IMR-90 (cell line): ENCODE data around the gene ZNF592. TPM values are rescaled to one million over a fixed set of nuclear protein-coding genes. Genes with fewer than 3 reads are reported as not detected.

Source experiments
- ATAC-seq: fragments of 200-7000 bp; cut with Tn5 transposase; 2 replicates; pipeline ENCODE4 v1.9.1; 2020; ENCODE audit warnings: low read depth, mild to moderate bottlenecking, moderate library complexity
- BruUV-seq: library from RNA; stranded (reverse); fragments of 400-500 nt; replicated peaks from 2 replicates; lab custom pipeline; 2021; lab: Mats Ljungman, UMichigan
- CTCF ChIA-PET: fragments of 300-600 bp; formaldehyde crosslinking; extraction: SDS; loops from one replicate; lab custom pipeline; 2021; ENCODE audit warnings: antibody characterized with exemption; lab: Yijun Ruan, JAX
- POLR2A ChIA-PET: fragments of 300-600 bp; sonication (Branson Sonifier 250); formaldehyde crosslinking; loops from one replicate; lab custom pipeline; 2022; ENCODE audit warnings: antibody characterized with exemption; ENCODE audit not compliant: unreplicated experiment; lab: Charles Lee
- DNase-seq: peaks from one replicate; pipeline ENCODE4 v3.0.0; 2013
- H2AFZ ChIP-seq: replicated peaks from 2 replicates; pipeline ENCODE3; 2013; ENCODE audit warnings: low read length, mild to moderate bottlenecking; ENCODE audit not compliant: poor library complexity
- H2AK5ac ChIP-seq: 2 replicates; pipeline ENCODE4 v1.6.1; 2013; ENCODE audit warnings: low read depth, low read length, inconsistent platforms
- H2AK9ac ChIP-seq: replicated peaks from 2 replicates; pipeline ENCODE3; 2013; ENCODE audit warnings: mild to moderate bottlenecking, low read depth, low read length, moderate library complexity; ENCODE audit not compliant: poor library complexity
- H2BK120ac ChIP-seq: 2 replicates; pipeline ENCODE4 v1.6.1; 2013; ENCODE audit warnings: low read depth, low read length, inconsistent platforms
- H2BK15ac ChIP-seq: 3 replicates; pipeline ENCODE4 v1.6.1; 2013; ENCODE audit warnings: low read depth, low read length, inconsistent platforms
- H2BK20ac ChIP-seq: 2 replicates; pipeline ENCODE4 v1.6.1; 2013; ENCODE audit warnings: low read depth, mild to moderate bottlenecking, inconsistent platforms, low read length, moderate library complexity
- H2BK5ac ChIP-seq: 2 replicates; pipeline ENCODE4 v1.6.1; 2013; ENCODE audit warnings: mild to moderate bottlenecking, low read depth, low read length, inconsistent platforms; ENCODE audit not compliant: poor library complexity, severe bottlenecking
- H3K14ac ChIP-seq: replicated peaks from 2 replicates; pipeline ENCODE4 v1.6.1; 2013; ENCODE audit warnings: low read depth, low read length, inconsistent platforms
- H3K18ac ChIP-seq: 2 replicates; pipeline ENCODE4 v1.6.1; 2013; ENCODE audit warnings: low read depth, low read length, control low read depth
- H3K23ac ChIP-seq: 2 replicates; pipeline ENCODE4 v1.6.1; 2013; ENCODE audit warnings: low read depth, low read length, inconsistent platforms
- H3K27ac ChIP-seq: 2 replicates; pipeline ENCODE4 v1.5.1; 2013; ENCODE audit warnings: mild to moderate bottlenecking, control low read depth, low read length; ENCODE audit not compliant: insufficient read depth
- H3K27me3 ChIP-seq: 2 replicates; pipeline ENCODE4 v1.6.1; 2013; ENCODE audit warnings: low read length; ENCODE audit not compliant: control insufficient read depth, insufficient read depth
- H3K36me3 ChIP-seq: 2 replicates; pipeline ENCODE4 v1.6.1; 2013; ENCODE audit warnings: low read length, mixed read lengths; ENCODE audit not compliant: control insufficient read depth, insufficient read depth
- H3K4ac ChIP-seq: 2 replicates; pipeline ENCODE4 v1.6.1; 2013; ENCODE audit warnings: low read depth, low read length, inconsistent platforms
- H3K4me1 ChIP-seq: 2 replicates; pipeline ENCODE4 v1.6.1; 2013; ENCODE audit warnings: low read length, mixed read lengths; ENCODE audit not compliant: control insufficient read depth, insufficient read depth
- H3K4me2 ChIP-seq: 2 replicates; pipeline ENCODE4 v1.6.1; 2013; ENCODE audit warnings: low read depth, mild to moderate bottlenecking, control low read depth, low read length, moderate library complexity
- H3K4me3 ChIP-seq: 2 replicates; pipeline ENCODE4 v1.5.1; 2013; ENCODE audit warnings: low read depth, mild to moderate bottlenecking, control low read depth, low read length, moderate library complexity; ENCODE audit not compliant: insufficient read depth
- H3K56ac ChIP-seq: 2 replicates; pipeline ENCODE4 v1.6.1; 2013; ENCODE audit warnings: low read length, inconsistent platforms; ENCODE audit not compliant: insufficient read depth; ENCODE audit errors: extremely low read depth
- H3K79me1 ChIP-seq, 2 experiments: 2 replicates each; pipeline ENCODE4 v1.6.1; 2013; ENCODE audit warnings: low read length in 2 of 2, inconsistent platforms in 1 of 2, low read depth in 1 of 2
- H3K9ac ChIP-seq: 2 replicates; pipeline ENCODE4 v1.6.1; 2013; ENCODE audit warnings: low read depth, low read length, control low read depth
- H3K9me1 ChIP-seq: 2 replicates; pipeline ENCODE4 v1.6.1; 2013; ENCODE audit warnings: low read length, inconsistent platforms; ENCODE audit not compliant: insufficient read depth
- H3K9me3 ChIP-seq: 2 replicates; pipeline ENCODE4 v1.6.1; 2013; ENCODE audit warnings: low read length; ENCODE audit not compliant: control insufficient read depth, insufficient read depth
- H4K20me1 ChIP-seq: 2 replicates; pipeline ENCODE4 v1.6.1; 2013; ENCODE audit warnings: low read length, inconsistent platforms; ENCODE audit not compliant: insufficient read depth
- H4K5ac ChIP-seq: 2 replicates; pipeline ENCODE4 v1.6.1; 2013; ENCODE audit warnings: mild to moderate bottlenecking, low read depth, low read length, control low read depth
- H4K8ac ChIP-seq, 2 experiments: 2 replicates each; pipeline ENCODE4 v1.6.1; 2013; ENCODE audit warnings: low read depth in 2 of 2, low read length in 2 of 2, control low read depth in 1 of 2, inconsistent platforms in 1 of 2
- H4K91ac ChIP-seq: 2 replicates; pipeline ENCODE4 v1.6.1; 2013; ENCODE audit warnings: low read depth, low read length, inconsistent platforms; ENCODE audit not compliant: insufficient read depth
- ELK1 ChIP-seq: fragments of 150-350 bp; IDR thresholded peaks from 2 replicates; pipeline ENCODE4 v1.6.1; 2016; ENCODE audit warnings: low read depth, mild to moderate bottlenecking, low read length, moderate library complexity, borderline replicate concordance
- MAFK ChIP-seq: IDR thresholded peaks from 2 replicates; pipeline ENCODE4 v1.6.1; 2012; ENCODE audit warnings: low read depth, low read length, improper control_type of control experiment
- POLR2A ChIP-seq: IDR thresholded peaks from 2 replicates; pipeline ENCODE4 v1.6.1; 2012; ENCODE audit warnings: mild to moderate bottlenecking, low read depth, low read length
- WGBS, 2 experiments: methylation state at CpG; one replicate each; pipeline versions ENCODE4 v1.1.5 to v1.1.7; 2013; ENCODE audit warnings: missing lambda C conversion rate in 2 of 2; ENCODE audit not compliant: insufficient read length in 1 of 2; ENCODE audit errors: extremely low coverage in 2 of 2; 5-methylcytosine and 5-hydroxymethylcytosine counted together
- dilution Hi-C: fragments of 300-500 bp; cut with HindIII; formaldehyde crosslinking; loops from one replicate; pipeline ENCODE4 v1.14.3; 2018; ENCODE audit warnings: low sequenced_read_pairs; ENCODE audit not compliant: unreplicated experiment
- in situ Hi-C: fragments of 300-500 bp; cut with MboI; formaldehyde crosslinking; loops from 3 replicates; pipeline ENCODE4 v1.14.3; 2019; ENCODE audit warnings: low sequenced_read_pairs, inconsistent platforms, mixed read lengths
- intact Hi-C: fragments of 100-400 bp; cut with micrococcal nuclease; formaldehyde crosslinking; loops from 2 replicates; pipeline ENCODE4 v1.10.0; 2022
- polyA plus RNA-seq, 3 experiments: library from polyadenylated mRNA; depleted of rRNA; stranded (reverse); fragments of >200 nt; gene quantifications; 2 replicates each; pipeline ENCODE4 v1.2.3, GENCODE V29; 2012; ENCODE audit warnings: low replicate concordance in 1 of 3
- total RNA-seq: library from RNA; depleted of rRNA; stranded (reverse); fragments of >200 nt; gene quantifications from 2 replicates; pipeline ENCODE4 v1.2.3, GENCODE V29; 2012

ZNF592 gene
- total and polyA plus RNA-seq, 2 of the 4 experiments (the other 2 are of a cell fraction): 4.3 to 10.2 TPM

DNA sequence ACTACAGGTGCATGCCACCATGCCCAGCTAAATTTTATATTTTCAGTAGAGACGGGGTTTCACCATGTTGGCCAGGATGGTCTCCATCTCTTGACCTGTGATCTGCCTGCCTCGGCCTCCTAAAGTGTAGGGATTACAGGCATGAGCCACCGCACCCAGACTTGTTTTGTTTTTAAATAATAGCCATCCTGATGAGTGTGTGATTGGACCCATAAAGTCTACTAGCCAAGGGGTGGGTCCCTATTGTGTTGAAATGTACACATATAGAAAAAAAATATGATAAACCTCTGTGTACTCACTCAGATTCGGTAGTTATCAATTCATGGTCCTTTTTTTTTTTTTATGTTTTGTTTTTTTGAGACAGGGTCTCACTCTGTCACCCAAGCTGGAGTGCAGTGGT is 17.3 kb downstream of the ZNF592 start:
- Histone ChIP-seq H3K27me3 (no peaks in the 10 kb centered on the region), H3K36me3 (peaks cover 20% of the 10 kb centered on the region), H3K9ac (no peak overlapping the region), H2BK20ac (no peak overlapping the region), H3K4me3 (no peak overlapping the region), H3K79me1 (peaks cover 48 to 75% of the 10 kb centered on the region in 2 experiments), H4K20me1 (peaks cover 58% of the 10 kb centered on the region), H3K23ac (no peak overlapping the region), H2AK5ac (no peak overlapping the region), H4K91ac (no peak overlapping the region), H2AFZ (no peak overlapping the region), H3K9me1 (peaks cover 17% of the 10 kb centered on the region), H4K5ac (no peak overlapping the region), H3K4me2 (no peak overlapping the region), H3K4ac (no peak overlapping the region), H3K14ac (no peak overlapping the region), H2BK5ac (no peak overlapping the region), H2AK9ac (no peak overlapping the region), H2BK15ac (no peak overlapping the region), H3K4me1 (peaks cover 7% of the 10 kb centered on the region), H4K8ac (no peak overlapping the region), H2BK120ac (no peak overlapping the region), H3K27ac (no peak overlapping the region), H3K18ac (no peak overlapping the region), H3K9me3 (no peaks in the 10 kb centered on the region), H3K56ac (no peak overlapping the region)
- dilution Hi-C loops: no loop called here
- WGBS, 2 experiments: no CpG with 5 or more reads among the region's 4 CpGs
- no TSS peak for BruUV-seq
- in situ Hi-C loops: no loop called here
- CTCF ChIA-PET: no interaction called here
- DNase-seq (no peak), ATAC-seq (no peak)
- TF ChIP-seq MAFK: no peak
- TF ChIP-seq POLR2A: no peak
- no peak for TF ChIP-seq ELK1
- POLR2A ChIA-PET: no interaction called here
- intact Hi-C loops: no loop called here
